OCI-LY7 (cell line): ENCODE data around the gene TDRD3.

Experiments
- EZH2phosphoT487 ChIP-seq: fragments of 200-600 bp; sonication (generic); IDR thresholded peaks from 2 replicates; pipeline ENCODE4 v1.6.1; 2018; ENCODE audit warnings: low read depth, borderline replicate concordance, mild to moderate bottlenecking, mixed run types, antibody characterized with exemption, low read length, moderate library complexity, mixed read lengths
- TF ChIP-seq, protein P1 (sequence below): fragments of 200-600 bp; sonication (generic); conservative IDR thresholded peaks from 2 replicates; pipeline ENCODE4 v1.5.1; 2014; ENCODE audit warnings: mild to moderate bottlenecking, antibody characterized with exemption, low read length, moderate library complexity, mixed read lengths

DNA sequence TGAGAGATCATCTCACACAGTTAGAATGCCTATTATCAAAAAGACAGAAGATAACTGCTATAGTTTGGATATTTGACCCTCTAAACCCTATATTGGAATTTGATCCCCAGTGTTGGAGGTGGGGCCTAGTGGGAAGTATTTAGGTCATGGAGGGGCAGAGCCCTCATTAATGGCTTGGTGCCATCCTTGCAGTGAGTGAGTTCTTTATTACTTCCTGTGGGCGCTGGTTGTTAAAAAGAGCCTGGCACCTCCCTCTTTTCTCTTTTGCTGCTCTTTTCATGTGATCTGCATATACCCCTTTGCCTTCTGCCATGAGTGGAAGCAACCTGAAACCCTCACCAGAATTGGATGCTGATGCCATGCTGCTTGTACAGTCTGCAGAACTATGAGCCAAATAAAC lies 66.8 kb downstream of the TDRD3 start:
- TF ChIP-seq, protein P1, sequence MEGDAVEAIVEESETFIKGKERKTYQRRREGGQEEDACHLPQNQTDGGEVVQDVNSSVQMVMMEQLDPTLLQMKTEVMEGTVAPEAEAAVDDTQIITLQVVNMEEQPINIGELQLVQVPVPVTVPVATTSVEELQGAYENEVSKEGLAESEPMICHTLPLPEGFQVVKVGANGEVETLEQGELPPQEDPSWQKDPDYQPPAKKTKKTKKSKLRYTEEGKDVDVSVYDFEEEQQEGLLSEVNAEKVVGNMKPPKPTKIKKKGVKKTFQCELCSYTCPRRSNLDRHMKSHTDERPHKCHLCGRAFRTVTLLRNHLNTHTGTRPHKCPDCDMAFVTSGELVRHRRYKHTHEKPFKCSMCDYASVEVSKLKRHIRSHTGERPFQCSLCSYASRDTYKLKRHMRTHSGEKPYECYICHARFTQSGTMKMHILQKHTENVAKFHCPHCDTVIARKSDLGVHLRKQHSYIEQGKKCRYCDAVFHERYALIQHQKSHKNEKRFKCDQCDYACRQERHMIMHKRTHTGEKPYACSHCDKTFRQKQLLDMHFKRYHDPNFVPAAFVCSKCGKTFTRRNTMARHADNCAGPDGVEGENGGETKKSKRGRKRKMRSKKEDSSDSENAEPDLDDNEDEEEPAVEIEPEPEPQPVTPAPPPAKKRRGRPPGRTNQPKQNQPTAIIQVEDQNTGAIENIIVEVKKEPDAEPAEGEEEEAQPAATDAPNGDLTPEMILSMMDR: no peak
- no peak for TF ChIP-seq EZH2phosphoT487
